ENCODE measurements around the gene KRTAP12-2.

GRCh38 chr21:44626673-44627143 is 40.0 kb downstream of the KRTAP12-2 start, which contains the start of gene KRTAP10-9:
- no peak for TF ChIP-seq CTCF (IDR thresholded peaks at IDR 0.05)
- no peak for TF ChIP-seq POLR2A (IDR thresholded peaks at IDR 0.05)
